Pancreas (tissue), 10 donors: ENCODE data around the gene CLSTN1. TPM values are rescaled to one million over a fixed set of nuclear protein-coding genes. Genes with fewer than 3 reads are reported as not detected.

Experiments
- ATAC-seq, 4 donors: fragments of 200-7000 bp; cut with Tn5 transposase; one replicate each; pipeline versions ENCODE4 v1.8.0 to v1.9.1; 2020; ENCODE audit warnings: mild to moderate bottlenecking in 4 of 4, moderate library complexity in 4 of 4
- DNase-seq, 6 donors: peaks; one replicate each; pipeline ENCODE4 v3.0.0-alpha.2; 2020
- FAIRE-seq: peaks from 2 replicates; lab custom pipeline; 2012; peaks lifted over from hg19 to GRCh38; lab: Jason Lieb, UNC
- H3K27ac ChIP-seq, 4 donors: fragments of 200-600 bp; sonication (generic); 1 replicate in 3 of 4; 2 replicates in 1 of 4; pipeline versions ENCODE4 v1.5.0 to v1.8.0; 2020
- H3K27me3 ChIP-seq, 4 donors: fragments of 200-600 bp; one replicate each; pipeline ENCODE4 v1.8.0; 2021
- H3K36me3 ChIP-seq, 3 donors: fragments of 200-600 bp; sonication (generic) in 1 of 3; one replicate each; pipeline versions ENCODE4 v1.5.0 to v1.8.0; 2020 to 2021
- H3K4me1 ChIP-seq, 3 donors: fragments of 200-600 bp; one replicate each; pipeline ENCODE4 v1.8.0; 2021
- H3K4me3 ChIP-seq, 4 donors: fragments of 200-600 bp; sonication (generic) in 2 of 4; one replicate each; pipeline versions ENCODE4 v1.5.0 to v1.8.0; 2020 to 2021
- H3K9me3 ChIP-seq, 4 donors: fragments of 200-600 bp; one replicate each; pipeline ENCODE4 v1.8.0; 2021
- WGBS, 2 donors: extraction: QIAGEN DNeasy Blood & Tissue Kit; methylation state at CpG; one replicate each; pipeline ENCODE4 v1.1.7; 2013; 5-methylcytosine and 5-hydroxymethylcytosine counted together
- intact Hi-C, 3 donors: fragments of 100-400 bp; cut with DNase I; formaldehyde crosslinking; loops; one replicate each; pipeline versions ENCODE4 v1.11.1 to v1.14.2; 2022
- polyA plus RNA-seq, 2 donors: library from polyadenylated mRNA; stranded (reverse); fragments of 200-250 nt; gene quantifications; one replicate each; pipeline ENCODE4 v1.2.3, GENCODE V29; 2013
- total RNA-seq, 6 donors: library from RNA; stranded (reverse); fragmentation: NEBNext Ultra II Directional in 4 of 6; extraction: Animal tissue kit (Norgen Biotek cat#: 25700) in 4 of 6; gene quantifications; one replicate each; pipeline versions ENCODE4 v1.2.1 to v1.2.4, GENCODE V29; 2021 to 2023
- TF ChIP-seq, protein P1 (sequence below), 4 donors: fragments of 200-600 bp; sonication (generic) in 3 of 4; IDR thresholded peaks; one replicate each; pipeline versions ENCODE4 v1.5.0 to v1.8.0; 2021; ENCODE audit warnings: antibody characterized with exemption in 4 of 4
- donor health status: healthy with polysubstance abuse.
- donor health status: DM: no; HTN: no; CAD: no; lungs with moderate emphysema.
- donor health status: DM: no; HTN: no; CAD: no.
- donor health status: control.
- donor health status: control.
- donor health status: Bipolar disorder and iron deficiency.
- donor health status: DM: yes; HTN: yes; CAD: no.
- donor health status: DM: no; HTN: no; CAD: no.
- donor health status: DM: no; HTN: no; CAD: no.
- donor health status: DM: yes; HTN: yes; CAD: no.

The CLSTN1 gene
- total and polyA plus RNA-seq, 8 donors = 44.2 to 73.5 (median 61.8) TPM

DNA sequence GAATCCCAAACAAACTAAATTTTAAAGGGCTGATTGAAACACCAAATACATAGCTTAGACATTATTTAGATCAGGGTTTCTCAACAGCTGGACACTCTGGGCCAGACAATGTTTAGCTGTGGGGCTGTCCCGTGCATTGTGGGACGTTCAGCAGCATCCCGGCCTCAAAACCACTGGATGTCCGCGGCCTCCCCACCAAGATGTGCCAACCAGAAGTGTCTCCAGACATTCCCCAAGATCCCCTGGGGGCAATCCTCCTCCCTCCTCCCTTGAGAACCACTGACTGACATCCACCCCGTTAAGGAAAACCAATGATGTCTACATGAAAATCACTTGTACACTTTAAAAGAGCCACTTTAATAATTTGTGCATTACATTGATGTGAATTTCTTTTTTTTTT is 38.4 kb downstream of the CLSTN1 start:
- Histone ChIP-seq H3K4me3 (no peak overlapping the region), H3K36me3 (no peaks in the 10 kb centered on the region), H3K9me3 (no peaks in the 10 kb centered on the region), H3K4me1 (peaks cover 0 to 3% (median 0%) of the 10 kb centered on the region in 3 donors), H3K27me3 (no peaks in the 10 kb centered on the region), H3K27ac (no peak overlapping the region)
- ATAC-seq (no peak), FAIRE-seq (no peak), DNase-seq (peak in 1 of 6 donors; percentile 13)
- intact Hi-C loops = loop anchor here in 2 of 3 donors (5.0 kb wide), 1 partner anchor 82 kb away; no protein-coding TSS in a partner anchor
- 72% methylated on average over 6 of the region's 6 CpGs for WGBS, 2 donors
- TF ChIP-seq, protein P1, sequence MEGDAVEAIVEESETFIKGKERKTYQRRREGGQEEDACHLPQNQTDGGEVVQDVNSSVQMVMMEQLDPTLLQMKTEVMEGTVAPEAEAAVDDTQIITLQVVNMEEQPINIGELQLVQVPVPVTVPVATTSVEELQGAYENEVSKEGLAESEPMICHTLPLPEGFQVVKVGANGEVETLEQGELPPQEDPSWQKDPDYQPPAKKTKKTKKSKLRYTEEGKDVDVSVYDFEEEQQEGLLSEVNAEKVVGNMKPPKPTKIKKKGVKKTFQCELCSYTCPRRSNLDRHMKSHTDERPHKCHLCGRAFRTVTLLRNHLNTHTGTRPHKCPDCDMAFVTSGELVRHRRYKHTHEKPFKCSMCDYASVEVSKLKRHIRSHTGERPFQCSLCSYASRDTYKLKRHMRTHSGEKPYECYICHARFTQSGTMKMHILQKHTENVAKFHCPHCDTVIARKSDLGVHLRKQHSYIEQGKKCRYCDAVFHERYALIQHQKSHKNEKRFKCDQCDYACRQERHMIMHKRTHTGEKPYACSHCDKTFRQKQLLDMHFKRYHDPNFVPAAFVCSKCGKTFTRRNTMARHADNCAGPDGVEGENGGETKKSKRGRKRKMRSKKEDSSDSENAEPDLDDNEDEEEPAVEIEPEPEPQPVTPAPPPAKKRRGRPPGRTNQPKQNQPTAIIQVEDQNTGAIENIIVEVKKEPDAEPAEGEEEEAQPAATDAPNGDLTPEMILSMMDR (IDR thresholded peaks at IDR 0.05) = no peak

DNA sequence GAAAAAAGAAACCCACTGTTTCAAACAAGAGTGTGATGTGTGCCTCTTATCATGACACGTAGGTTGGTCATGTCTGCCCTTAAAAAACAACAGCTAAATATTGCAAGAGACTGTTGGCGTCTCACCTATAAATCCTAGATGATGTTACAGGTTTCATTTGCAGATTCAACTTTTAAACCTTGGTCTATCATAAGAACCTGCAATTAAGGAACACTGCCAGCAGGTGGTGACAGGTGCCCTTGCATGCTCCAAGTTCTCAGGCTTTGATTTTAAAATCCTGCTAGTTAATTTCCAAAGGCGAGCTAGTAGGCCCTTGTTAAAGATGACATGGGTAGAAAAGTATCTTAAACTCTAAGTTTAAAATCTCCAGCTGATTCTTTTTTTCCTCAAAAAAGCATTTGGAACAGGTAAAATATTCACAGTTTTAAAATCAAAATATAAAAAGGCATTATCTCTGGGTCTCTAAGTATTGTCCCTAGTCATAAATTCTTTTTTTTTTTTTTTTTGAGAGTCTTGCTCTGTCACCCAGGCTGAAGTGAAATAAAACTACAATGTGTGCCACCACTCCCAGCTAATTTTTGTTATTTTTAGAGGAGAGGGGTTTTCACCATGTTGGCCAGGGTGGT is 39.1 kb downstream of the CLSTN1 start:
- no peaks in the 10 kb centered on the region for H3K36me3 ChIP-seq
- FAIRE-seq = peak; percentile 13
- no peaks in the 10 kb centered on the region for H3K9me3 ChIP-seq
- H3K4me1 ChIP-seq = peaks cover 0 to 3% (median 0%) of the 10 kb centered on the region in 3 donors
- intact Hi-C loops = loop anchor here in 2 of 3 donors (5.0 kb wide), 1 partner anchor 83 kb away; no protein-coding TSS in a partner anchor
- DNase-seq = peak in 3 of 6 donors; percentile 9 to 58 (median 46)
- H3K4me3 ChIP-seq = no peak overlapping the region
- 42% methylated on average over 3 of the region's 3 CpGs for WGBS, 2 donors
- TF ChIP-seq, protein P1 (IDR thresholded peaks at IDR 0.05) = peak in 3 of 4 donors; percentile 42 to 55 (median 46)
- H3K27ac ChIP-seq = no peak overlapping the region
- H3K27me3 ChIP-seq = no peaks in the 10 kb centered on the region
- peak; percentile 60 to 91 (median 80) for ATAC-seq

DNA sequence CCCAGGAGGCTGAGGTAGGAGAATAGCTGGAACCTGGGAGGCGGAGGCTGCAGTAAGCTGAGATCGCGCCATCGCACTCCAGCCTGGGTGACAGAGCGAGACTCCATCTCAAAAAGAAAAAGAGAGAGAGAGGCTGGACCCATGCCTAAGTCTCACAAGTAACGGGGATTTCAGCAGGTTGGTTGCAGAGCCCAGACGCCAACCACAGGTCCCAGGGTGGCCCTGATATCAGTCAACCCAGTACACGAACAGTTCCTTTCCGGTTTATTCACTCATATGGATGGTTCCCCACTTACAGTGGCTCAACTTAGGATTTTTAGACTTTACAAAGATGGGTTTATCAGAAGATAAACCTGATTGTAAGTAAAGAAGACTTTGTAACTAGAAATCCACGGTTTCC is 40.9 kb downstream of the CLSTN1 start:
- Histone ChIP-seq H3K9me3 (no peaks in the 10 kb centered on the region), H3K4me3 (no peak overlapping the region), H3K4me1 (peaks cover 0 to 3% (median 0%) of the 10 kb centered on the region in 3 donors), H3K27ac (no peak overlapping the region), H3K27me3 (no peaks in the 10 kb centered on the region), H3K36me3 (no peaks in the 10 kb centered on the region)
- ATAC-seq (no peak), DNase-seq (peak in 1 of 6 donors; percentile 16), FAIRE-seq (no peak)
- TF ChIP-seq, protein P1 (IDR thresholded peaks at IDR 0.05) = no peak
- WGBS, 2 donors = 96% methylated on average over 10 of the region's 10 CpGs
- intact Hi-C loops = no loop called here

DNA sequence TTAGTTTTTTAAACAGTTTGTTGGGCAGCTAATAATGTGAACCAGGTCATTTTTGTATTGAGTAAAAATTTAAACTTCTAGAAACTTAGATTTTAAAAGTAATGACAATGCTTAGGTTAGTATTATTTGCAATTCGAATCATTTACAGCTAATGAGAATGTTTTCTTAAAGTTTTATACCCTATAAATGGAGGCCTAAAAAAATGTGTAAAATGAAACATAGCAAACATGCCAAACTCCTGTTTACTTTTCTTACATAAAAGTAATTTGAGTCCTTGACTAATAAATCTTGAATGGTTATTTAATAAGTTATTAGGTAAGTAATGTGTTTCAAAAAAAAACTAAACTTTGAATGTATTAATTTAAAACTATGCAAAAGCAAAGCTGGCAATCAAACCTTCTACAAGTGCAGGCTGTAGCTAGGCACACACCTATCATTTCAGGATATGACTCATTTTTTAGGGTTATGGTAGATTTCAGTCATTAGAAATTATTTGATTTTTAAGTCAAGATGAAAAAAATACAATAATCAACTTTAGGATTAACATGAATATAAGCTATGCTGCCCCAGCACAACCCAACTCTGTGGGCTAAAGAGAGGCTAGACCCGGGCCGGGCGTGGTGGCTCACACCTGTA is 41.5 kb downstream of the CLSTN1 start:
- intact Hi-C loops = no loop called here
- 86 to 87% methylated on average over 4 of the region's 4 CpGs for WGBS, 2 donors
- Histone ChIP-seq H3K27me3 (no peaks in the 10 kb centered on the region), H3K4me1 (peaks cover 0 to 3% (median 0%) of the 10 kb centered on the region in 3 donors), H3K36me3 (no peaks in the 10 kb centered on the region), H3K4me3 (no peak overlapping the region), H3K9me3 (no peaks in the 10 kb centered on the region), H3K27ac (no peak overlapping the region)
- DNase-seq = no peak
- no peak for ATAC-seq
- TF ChIP-seq, protein P1 (IDR thresholded peaks at IDR 0.05) = no peak
- no peak for FAIRE-seq
